Bone marrow (tissue), 2 donors: ENCODE measurements around the gene DUOX2.
"Not testable (repeated sequence)": the region's sequence is repeated elsewhere in the genome, so short reads cannot be mapped to it uniquely, and the experiment has no call there.

Experiments used
- DNase-seq, 2 donors: peaks; one replicate each; lab custom pipeline; 2025; lab: John Stamatoyannopoulos, UW

DUOX2 gene

DNA sequence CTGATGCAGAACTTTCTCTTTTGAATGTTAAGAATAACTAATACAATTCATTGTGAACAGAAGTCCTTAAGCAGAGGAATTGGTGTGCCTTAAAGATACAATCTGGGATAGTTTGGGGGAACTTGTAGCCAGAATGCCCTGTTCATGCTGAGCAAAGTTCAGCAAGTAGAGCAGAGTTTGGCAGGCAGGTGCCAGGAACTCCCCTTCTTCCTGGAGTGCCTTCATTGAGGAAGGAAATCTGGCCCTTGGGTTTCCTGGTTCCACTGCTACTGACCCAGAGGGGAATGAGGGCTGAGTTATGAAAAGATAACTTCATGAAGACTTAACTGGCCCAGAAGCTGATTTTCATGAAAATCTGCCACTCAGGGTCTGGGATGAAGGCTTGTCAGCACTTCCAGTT, 40.4 kb downstream of the DUOX2 start:
- not testable (repeated sequence) for DNase-seq

DNA sequence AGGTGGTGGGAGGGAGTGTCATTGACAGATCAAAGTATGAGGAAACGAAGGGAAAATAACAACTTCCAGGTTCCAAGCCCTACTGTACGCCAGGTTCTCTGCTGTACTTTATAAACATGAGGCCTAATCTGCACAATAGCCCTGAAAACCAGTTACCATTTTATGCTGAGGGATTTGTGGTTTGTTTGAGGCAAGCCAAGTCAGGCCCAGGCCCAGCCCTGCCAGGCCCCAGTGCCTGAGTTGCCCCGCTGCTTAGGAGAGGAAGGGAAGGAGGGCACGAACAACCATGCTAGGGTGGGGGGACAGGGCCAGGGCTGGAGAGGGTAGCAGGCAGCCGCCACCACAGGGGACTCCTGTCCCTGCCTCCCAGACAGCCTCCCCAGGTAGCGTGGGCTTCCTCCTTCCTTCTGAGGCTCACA, 44.0 kb downstream of the DUOX2 start:
- DNase-seq = not testable (repeated sequence)

DNA sequence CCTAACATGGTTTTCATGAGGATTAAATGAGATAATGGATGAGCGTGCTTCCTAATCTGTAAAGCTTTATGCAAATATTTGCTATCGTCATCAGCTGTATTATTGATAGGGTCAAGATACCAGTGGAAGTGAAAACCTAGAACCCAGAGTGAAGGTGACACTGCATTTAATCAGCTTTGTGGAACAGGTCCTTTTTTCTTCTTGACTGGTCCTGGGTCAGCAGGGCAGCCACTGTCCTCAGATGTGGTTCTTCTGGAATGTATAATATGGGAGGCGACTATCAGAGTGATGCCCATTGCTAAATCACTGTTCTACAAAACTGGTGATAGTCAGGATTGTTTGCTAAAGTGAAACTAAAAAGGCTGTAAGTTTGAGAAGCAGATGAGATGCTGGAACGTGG, 49.6 kb downstream of the DUOX2 start:
- DNase-seq = no peak

DNA sequence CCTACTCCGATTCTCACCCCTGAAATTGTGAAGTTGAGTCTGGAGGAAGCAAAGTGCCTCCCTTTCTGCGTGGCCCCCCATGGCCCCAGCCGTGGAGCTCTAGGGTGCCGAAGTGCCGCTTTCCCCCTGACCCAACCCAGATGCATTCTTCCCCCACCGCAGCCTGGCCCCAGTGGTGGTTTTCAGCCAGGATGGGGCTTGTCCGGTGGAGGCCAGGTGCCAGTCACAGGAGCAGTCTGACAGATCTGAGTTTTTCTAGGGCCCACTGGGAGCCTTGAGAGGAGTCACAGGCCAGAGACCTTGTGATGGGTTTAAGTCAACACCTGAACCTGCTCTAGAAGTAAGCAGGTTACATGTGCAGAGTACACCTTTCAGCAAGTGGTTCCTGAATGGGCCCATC, 51.7 kb downstream of the DUOX2 start:
- DNase-seq = not testable (repeated sequence)

DNA sequence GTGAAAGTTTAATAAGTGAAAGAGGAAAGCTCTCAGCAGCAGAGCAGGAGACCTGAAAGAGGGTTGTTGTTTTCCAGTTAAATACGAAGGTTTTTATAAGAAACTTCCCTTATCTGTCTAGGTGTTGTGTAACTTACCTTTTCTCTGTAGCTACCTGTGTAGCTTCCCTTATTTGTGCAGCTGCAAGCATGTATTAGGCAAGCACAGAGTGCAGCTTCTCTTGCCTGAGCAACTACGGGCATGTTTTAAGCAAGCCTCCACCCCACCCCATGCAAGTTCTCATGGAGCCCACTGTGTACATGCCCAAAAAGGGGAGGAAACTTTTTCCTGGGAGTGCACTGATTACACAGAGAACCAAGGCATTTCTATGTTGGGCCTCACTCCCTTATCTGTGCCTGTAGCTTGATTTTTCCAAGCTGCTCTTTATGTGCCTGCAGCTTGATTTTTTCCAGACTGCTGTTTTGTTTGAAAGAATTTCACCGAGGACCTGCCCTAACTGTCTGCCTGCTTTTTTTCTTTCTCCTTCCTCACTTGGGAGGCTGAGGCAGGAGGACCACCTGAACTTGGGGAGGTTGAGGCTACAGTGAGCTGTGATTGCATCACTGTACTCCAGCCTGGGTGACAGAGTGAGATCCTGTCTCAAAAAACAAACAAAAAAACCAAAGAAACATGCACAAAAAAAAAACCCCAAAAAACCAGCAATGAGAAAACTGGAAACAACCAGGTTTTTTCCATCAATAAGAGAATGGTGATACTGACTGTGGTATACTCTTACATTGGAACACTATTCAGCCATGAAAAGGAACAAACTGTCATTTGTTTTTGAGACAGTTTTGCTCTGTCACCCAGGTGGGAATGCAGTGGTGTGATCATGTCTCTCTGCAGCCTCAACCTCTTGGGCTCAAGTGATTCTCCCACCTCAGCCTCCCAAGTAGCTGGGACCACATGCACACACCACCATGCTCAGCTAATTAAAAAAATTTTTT, 55.0 kb downstream of the DUOX2 start:
- DNase-seq = not testable (repeated sequence)

DNA sequence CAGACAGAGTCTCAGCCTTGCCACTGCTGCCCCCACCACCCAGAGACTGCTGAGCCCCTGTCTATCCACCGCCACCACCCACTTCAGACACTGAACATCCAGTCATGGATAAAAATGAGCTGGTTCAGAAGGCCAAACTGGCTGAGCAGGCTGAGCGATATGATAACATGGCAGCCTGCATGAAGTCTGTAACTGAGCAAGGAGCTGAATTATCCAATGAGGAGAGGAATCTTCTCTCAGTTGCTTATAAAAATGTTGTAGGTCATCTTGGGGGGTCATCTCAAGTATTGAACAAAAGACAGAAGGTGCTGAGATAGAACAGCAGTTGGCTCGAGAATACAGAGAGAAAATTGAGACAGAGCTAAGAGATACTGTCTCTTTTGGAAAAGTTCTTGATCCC, 61.3 kb downstream of the DUOX2 start:
- not testable (repeated sequence) for DNase-seq

DNA sequence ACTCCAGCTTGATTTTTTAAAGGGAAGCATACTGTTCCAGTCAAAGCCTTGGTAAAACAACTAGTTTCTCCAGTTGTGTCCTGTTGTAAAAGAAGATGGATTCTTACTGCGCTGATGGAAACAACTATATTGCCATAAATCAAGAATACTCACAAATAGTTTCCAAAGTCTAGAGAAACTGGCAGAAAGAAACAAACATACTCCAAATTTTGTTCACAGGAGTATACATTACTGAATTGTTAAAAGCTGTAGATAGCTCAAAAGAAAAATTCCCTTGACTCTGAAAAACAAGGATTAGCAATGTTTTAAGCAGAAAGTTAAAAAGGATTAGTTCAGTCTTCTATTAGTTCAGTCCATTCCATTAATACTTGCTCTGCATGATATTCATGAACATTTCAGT, 63.4 kb downstream of the DUOX2 start:
- DNase-seq = no peak

DNA sequence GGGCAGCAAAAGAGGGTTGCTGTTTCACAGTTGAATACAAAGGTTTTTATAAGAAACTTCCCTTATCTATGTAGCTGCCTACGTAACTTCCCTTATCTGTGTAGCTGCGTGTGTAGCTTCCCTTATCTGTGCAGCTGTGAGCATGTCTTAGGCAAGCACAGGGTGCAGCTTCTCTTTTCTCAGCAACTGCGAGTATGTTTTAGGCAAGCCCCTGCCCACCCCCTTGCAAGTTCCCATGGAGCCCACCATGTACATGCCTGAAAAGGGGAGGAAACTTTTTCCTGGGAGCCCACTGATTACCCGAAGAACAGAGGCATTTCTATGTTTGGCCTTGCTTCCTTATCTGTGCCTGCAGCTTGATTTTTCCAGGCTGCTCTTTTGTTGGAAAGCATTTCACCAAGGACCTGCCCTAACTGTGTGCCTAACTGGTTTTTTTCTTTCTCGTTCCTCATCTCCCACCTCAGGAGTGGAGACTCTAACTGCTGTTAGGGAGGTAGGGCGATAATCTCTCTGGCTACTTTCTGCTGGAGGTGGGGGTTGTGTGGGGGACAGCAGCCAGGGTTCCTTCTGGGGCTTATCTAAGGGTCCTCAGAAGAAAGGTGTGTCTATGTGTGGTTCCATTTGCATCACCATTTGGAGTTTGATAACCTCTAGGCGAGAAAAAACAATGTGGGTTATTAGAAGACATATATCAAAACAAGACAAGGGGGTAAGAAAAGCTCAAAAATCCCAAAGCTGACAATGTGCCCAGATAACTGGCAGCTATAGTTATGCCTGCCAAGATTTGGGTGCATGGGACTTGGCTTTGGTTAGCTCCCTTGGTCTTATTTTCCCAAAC, 65.0 kb downstream of the DUOX2 start:
- peak; percentile 8 to 85 for DNase-seq

DNA sequence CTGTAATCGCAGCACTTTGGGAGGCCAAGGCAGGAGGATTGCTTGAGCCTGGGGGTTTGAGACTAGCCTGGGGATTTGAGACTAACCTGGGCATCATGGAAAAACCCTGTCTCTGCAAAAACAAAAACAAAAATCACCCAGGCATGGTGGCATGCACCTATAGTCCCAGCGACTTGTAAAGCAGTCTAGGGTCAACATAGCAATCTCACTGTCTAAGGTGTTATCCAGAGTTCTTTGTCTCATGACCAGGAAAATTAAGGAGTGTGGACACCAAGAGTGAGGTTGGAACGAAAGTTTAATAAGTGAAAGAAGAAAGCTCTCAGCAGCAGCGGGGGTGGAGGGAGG, 65.6 kb downstream of the DUOX2 start:
- not testable (repeated sequence) for DNase-seq

DNA sequence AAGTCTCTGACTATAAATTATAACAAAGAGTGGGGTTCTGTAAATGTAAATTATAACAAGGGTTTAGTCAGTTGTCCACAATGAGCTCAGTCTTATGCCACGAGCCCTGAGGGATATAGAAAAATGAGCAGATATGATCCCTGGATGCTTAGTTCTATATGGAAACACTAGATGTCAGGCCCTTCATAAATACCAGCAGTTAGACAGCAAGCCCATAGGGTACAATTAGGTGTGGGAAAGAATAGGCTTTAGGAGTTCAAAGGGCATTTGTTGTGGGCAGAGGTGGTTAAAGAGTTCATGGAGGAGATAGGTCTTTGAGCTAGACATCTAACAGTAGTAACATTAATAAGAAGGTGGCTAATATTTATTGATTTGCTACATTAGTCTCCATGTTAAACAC, 69.7 kb downstream of the DUOX2 start:
- not testable (repeated sequence) for DNase-seq

DNA sequence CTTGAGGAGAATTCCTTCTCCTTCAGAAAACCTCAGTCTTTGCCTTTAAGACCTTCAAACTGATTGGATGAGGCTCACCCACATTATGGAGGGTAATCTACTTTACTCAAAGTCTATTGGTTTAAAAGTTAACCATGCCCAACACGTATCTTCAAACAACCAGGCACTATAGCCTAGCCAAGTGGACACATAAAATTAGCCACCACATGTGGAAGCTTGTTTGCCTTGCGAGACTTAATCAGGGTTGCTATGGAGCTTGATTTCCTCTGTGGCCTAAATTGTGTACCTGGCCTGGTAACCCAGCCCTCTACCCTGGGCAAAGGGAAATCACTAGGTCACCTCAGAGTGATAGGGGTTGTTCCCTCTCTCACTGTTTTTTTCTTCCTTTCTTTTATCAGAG, 71.1 kb downstream of the DUOX2 start:
- DNase-seq = not testable (repeated sequence)
